GM23248 (cell line): ENCODE results near the gene SLC9A9. TPM values are rescaled to one million over a fixed set of nuclear protein-coding genes. Genes with fewer than 3 reads are reported as not detected.

Source experiments
- DNase-seq: peaks from one replicate; pipeline ENCODE4 v3.0.0-alpha.2; 2015
- H2AFZ ChIP-seq: fragments of 200-600 bp; sonication (generic); 2 replicates; pipeline ENCODE4 v1.6.1; 2016; ENCODE audit warnings: antibody characterized with exemption
- H3F3A ChIP-seq: fragments of 200-600 bp; sonication (generic); 2 replicates; pipeline ENCODE4 v1.6.1; 2016; ENCODE audit warnings: mild to moderate bottlenecking, antibody characterized with exemption, mixed run types; ENCODE audit not compliant: insufficient read depth
- H3K27ac ChIP-seq: fragments of 200-600 bp; sonication (generic); 2 replicates; pipeline ENCODE4 v1.5.1; 2016; ENCODE audit warnings: mild to moderate bottlenecking
- H3K27me3 ChIP-seq: fragments of 200-600 bp; sonication (generic); replicated peaks from 2 replicates; pipeline ENCODE4 v1.6.1; 2016; ENCODE audit warnings: mild to moderate bottlenecking; ENCODE audit not compliant: insufficient read depth
- H3K36me3 ChIP-seq: fragments of 200-600 bp; sonication (generic); 2 replicates; pipeline ENCODE4 v1.6.1; 2016; ENCODE audit warnings: low read depth, mild to moderate bottlenecking
- H3K4me1 ChIP-seq: fragments of 200-600 bp; sonication (generic); 2 replicates; pipeline ENCODE4 v1.6.1; 2016; ENCODE audit warnings: mild to moderate bottlenecking; ENCODE audit not compliant: insufficient read depth
- H3K4me2 ChIP-seq: fragments of 200-600 bp; sonication (generic); one replicate; pipeline ENCODE4 v1.6.1; 2016; ENCODE audit warnings: mild to moderate bottlenecking; ENCODE audit not compliant: unreplicated experiment
- H3K4me3 ChIP-seq: fragments of 200-600 bp; sonication (generic); 2 replicates; pipeline ENCODE4 v1.5.1; 2016; ENCODE audit warnings: mild to moderate bottlenecking
- H3K79me2 ChIP-seq: fragments of 200-600 bp; sonication (generic); 2 replicates; pipeline ENCODE4 v1.6.1; 2016; ENCODE audit warnings: mild to moderate bottlenecking; ENCODE audit not compliant: insufficient read depth
- H3K9ac ChIP-seq: fragments of 200-600 bp; sonication (generic); 2 replicates; pipeline ENCODE4 v1.6.1; 2016; ENCODE audit warnings: mild to moderate bottlenecking
- H3K9me2 ChIP-seq: fragments of 200-600 bp; sonication (generic); 2 replicates; pipeline ENCODE4 v1.6.1; 2016; ENCODE audit warnings: mixed run types, mild to moderate bottlenecking, moderate library complexity; ENCODE audit not compliant: insufficient read depth
- H3K9me3 ChIP-seq: fragments of 200-600 bp; sonication (generic); one replicate; pipeline ENCODE4 v1.6.1; 2017; ENCODE audit warnings: low read depth
- H4K20me1 ChIP-seq: fragments of 200-600 bp; sonication (generic); 2 replicates; pipeline ENCODE4 v1.6.0; 2016; ENCODE audit not compliant: insufficient read depth
- EZH2 ChIP-seq: fragments of 200-600 bp; sonication (generic); IDR thresholded peaks from 2 replicates; pipeline ENCODE4 v1.6.1; 2018; ENCODE audit warnings: antibody characterized with exemption, mild to moderate bottlenecking; ENCODE audit not compliant: insufficient read depth, poor library complexity, severe bottlenecking
- EZH2phosphoT487 ChIP-seq: fragments of 200-600 bp; sonication (generic); IDR thresholded peaks from 2 replicates; pipeline ENCODE4 v1.6.1; 2018; ENCODE audit warnings: antibody characterized with exemption, moderate library complexity, mild to moderate bottlenecking, low read depth; ENCODE audit not compliant: insufficient read depth
- WGBS, 2 experiments: methylation state at CpG; one replicate each; pipeline ENCODE4 v1.1.6; 2015 to 2017; ENCODE audit warnings: low lambda C conversion rate in 2 of 2, low coverage in 1 of 2; ENCODE audit errors: missing lambda C conversion rate in 2 of 2; 5-methylcytosine and 5-hydroxymethylcytosine counted together
- in situ Hi-C: fragments of 300-500 bp; cut with MboI; formaldehyde crosslinking; loops from 2 replicates; pipeline ENCODE4 v1.15.0; 2020
- polyA plus RNA-seq: library from polyadenylated mRNA; unstranded; fragments of >200 nt; fragmentation: Nextera tagmentation; extraction: Ambion mirVana; gene quantifications from 2 replicates; pipeline ENCODE4 v1.2.1, GENCODE V29; 2016
- total RNA-seq: library from RNA; depleted of rRNA; stranded (reverse); fragments of >200 nt; shearing (Covaris generic); gene quantifications from 2 replicates; pipeline ENCODE4 v1.2.3, GENCODE V29; 2014

The SLC9A9 gene
- total and polyA plus RNA-seq, 2 experiments from 2014 or later = 2.8 to 3.2 TPM

DNA sequence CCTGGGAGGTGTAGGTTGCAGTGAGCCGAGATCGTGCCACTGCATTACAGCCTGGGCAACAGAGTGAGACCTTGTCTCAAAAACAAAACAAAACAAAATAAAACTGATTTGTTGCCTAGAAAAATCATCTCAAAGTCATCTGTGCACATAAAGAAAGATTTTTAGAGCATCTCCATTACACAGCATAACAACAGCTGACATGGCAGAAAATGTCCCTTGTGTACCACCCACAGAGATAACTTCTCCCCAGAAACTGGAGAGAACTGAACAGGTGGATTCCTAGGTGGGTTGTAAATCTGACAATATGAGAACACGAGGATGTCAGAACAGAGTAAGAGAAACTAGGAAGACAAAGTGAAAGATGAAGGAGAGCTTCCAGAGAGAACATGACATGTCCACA is 207.5 kb downstream of the SLC9A9 start:
- Histone ChIP-seq H3K27me3 (no peaks in the 10 kb centered on the region), H3K4me3 (no peak overlapping the region), H3K9me3 (no peaks in the 10 kb centered on the region), H3F3A (no peaks in the 10 kb centered on the region), H3K36me3 (0 out of 2 replicates have a peak, but pooled peaks cover 3% of the 10 kb centered on the region), H3K4me1 (no peaks in the 10 kb centered on the region), H3K79me2 (no peaks in the 10 kb centered on the region), H3K27ac (no peak overlapping the region), H3K9ac (no peak overlapping the region), H4K20me1 (no peaks in the 10 kb centered on the region), H2AFZ (no peak overlapping the region), H3K9me2 (no peaks in the 10 kb centered on the region), H3K4me2 (no peak overlapping the region)
- in situ Hi-C loops = loop anchor here (10.0 kb wide), 1 partner anchor 516 kb away; no protein-coding TSS in a partner anchor
- no peak for DNase-seq
- 94 to 96% methylated on average over 3 of the region's 3 CpGs for WGBS, 2 experiments
- TF ChIP-seq EZH2phosphoT487 = no peak

DNA sequence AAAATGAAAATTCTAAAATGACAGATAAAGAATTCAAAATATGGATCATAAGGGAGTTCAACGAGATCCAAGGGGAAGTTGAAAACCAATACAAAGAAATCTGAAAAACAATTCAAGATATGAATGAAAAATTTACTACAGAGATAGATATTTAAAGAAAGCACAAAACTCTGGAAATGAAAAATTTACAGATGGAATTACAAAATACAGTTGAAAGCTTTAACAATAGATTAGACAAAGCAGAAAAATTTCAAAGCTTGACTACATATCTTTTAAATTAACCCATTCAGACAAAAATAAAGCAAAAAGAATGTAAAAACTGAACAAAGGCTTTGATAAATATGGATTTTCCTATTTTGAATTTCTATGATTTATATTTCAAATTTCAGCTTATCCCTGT is 211.1 kb downstream of the SLC9A9 start:
- Histone ChIP-seq H3K36me3 (0 out of 2 replicates have a peak, but pooled peaks cover 3% of the 10 kb centered on the region), H2AFZ (no peak overlapping the region), H3K9me2 (no peaks in the 10 kb centered on the region), H3K27ac (no peak overlapping the region), H3K9me3 (no peaks in the 10 kb centered on the region), H4K20me1 (no peaks in the 10 kb centered on the region), H3K9ac (no peak overlapping the region), H3F3A (no peaks in the 10 kb centered on the region), H3K4me3 (no peak overlapping the region), H3K27me3 (no peaks in the 10 kb centered on the region), H3K4me2 (no peak overlapping the region), H3K79me2 (no peaks in the 10 kb centered on the region), H3K4me1 (no peaks in the 10 kb centered on the region)
- 63 to 73% methylated on average over 1 of the region's 1 CpG for WGBS, 2 experiments
- DNase-seq = peak; percentile 6
- in situ Hi-C loops = no loop called here
- TF ChIP-seq EZH2phosphoT487 = no peak
- TF ChIP-seq EZH2 = no peak

DNA sequence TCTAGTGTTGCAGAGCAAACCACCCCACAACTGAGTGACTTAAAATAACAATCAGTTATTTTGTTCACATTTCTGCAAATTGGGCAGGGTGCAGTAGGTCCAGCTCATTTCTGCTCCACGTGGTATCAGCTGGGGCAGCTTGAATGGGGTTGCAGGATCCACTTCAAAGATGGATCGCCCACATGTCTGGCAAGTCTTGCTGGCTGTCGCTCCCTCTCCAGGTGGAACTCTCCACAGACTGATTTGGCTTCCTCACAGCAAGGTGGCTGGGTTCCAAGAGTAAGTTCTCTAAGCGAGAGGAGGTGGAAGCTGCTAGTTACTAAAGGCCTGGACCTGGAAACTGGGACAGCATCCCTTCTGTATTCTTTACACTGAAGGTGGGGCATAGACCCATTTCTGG is 213.3 kb downstream of the SLC9A9 start:
- 76% methylated on average over 4 of the region's 4 CpGs for WGBS, 2 experiments
- no peak for DNase-seq
- in situ Hi-C loops = no loop called here

DNA sequence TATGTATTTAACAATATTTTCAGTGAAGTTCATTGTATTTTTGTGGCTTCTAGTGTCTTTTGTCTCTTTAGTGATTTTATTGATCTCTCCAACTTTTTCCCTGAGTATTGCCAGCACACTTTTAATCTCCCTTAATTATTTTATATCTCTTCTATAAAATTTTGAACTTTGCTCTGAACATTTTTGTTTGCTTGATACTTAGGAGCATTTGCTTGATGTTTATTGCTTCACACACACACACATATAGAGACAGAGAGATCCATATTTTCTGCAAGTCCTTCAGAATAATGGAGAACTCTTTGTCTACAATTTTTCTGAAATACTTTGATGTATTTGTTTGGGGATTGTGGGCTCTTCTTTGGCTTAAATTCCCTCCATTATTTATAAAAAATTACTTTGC is 213.8 kb downstream of the SLC9A9 start:
- no peak for DNase-seq
- in situ Hi-C loops = no loop called here
- Histone ChIP-seq H3F3A (no peaks in the 10 kb centered on the region), H3K27me3 (no peaks in the 10 kb centered on the region), H3K4me1 (no peaks in the 10 kb centered on the region), H3K27ac (no peak overlapping the region), H3K4me2 (no peak overlapping the region), H2AFZ (no peak overlapping the region), H3K9ac (no peak overlapping the region), H3K36me3 (0 out of 2 replicates have a peak, but pooled peaks cover 3% of the 10 kb centered on the region), H3K4me3 (no peak overlapping the region), H3K79me2 (no peaks in the 10 kb centered on the region), H4K20me1 (no peaks in the 10 kb centered on the region), H3K9me3 (no peaks in the 10 kb centered on the region), H3K9me2 (no peaks in the 10 kb centered on the region)
- TF ChIP-seq EZH2phosphoT487 (no peak), EZH2 (no peak)

More for the DNA sequence above, 213.3 kb downstream of the SLC9A9 start:
- H3K4me1 ChIP-seq = no peaks in the 10 kb centered on the region
- H3K27ac ChIP-seq = no peak overlapping the region
- H3K4me3 ChIP-seq = no peak overlapping the region
- no peaks in the 10 kb centered on the region for H3K9me3 ChIP-seq
- no peak for TF ChIP-seq EZH2phosphoT487
- TF ChIP-seq EZH2 = no peak
- H3F3A ChIP-seq = no peaks in the 10 kb centered on the region
- H4K20me1 ChIP-seq = no peaks in the 10 kb centered on the region
- no peak overlapping the region for H3K9ac ChIP-seq
- H2AFZ ChIP-seq = no peak overlapping the region
- H3K27me3 ChIP-seq = no peaks in the 10 kb centered on the region
- no peak overlapping the region for H3K4me2 ChIP-seq
- H3K9me2 ChIP-seq = no peaks in the 10 kb centered on the region
- H3K79me2 ChIP-seq = no peaks in the 10 kb centered on the region
- 0 out of 2 replicates have a peak, but pooled peaks cover 3% of the 10 kb centered on the region for H3K36me3 ChIP-seq

DNA sequence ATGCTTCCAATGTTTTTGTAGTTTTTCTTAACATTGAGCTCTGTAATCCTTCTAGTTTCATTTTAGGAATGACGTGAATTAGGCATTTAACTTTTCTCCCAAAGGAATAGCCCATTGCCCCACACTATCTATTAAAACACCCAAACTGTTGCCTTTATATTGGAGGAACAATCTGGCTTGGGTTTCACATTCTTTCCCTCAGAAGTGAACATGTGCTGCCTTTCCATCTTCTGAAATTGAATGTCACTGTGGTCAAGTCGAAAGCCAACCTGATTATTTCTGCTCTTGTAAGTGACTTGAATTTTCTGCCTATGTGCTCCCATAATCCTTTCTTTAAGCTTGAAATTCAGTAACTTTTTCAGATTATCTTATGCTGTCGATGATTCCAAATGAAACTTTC is 214.5 kb downstream of the SLC9A9 start:
- no peaks in the 10 kb centered on the region for H3K9me3 ChIP-seq
- H3K79me2 ChIP-seq = no peaks in the 10 kb centered on the region
- H2AFZ ChIP-seq = no peak overlapping the region
- no peaks in the 10 kb centered on the region for H3F3A ChIP-seq
- no peaks in the 10 kb centered on the region for H4K20me1 ChIP-seq
- no peaks in the 10 kb centered on the region for H3K9me2 ChIP-seq
- H3K27ac ChIP-seq = no peak overlapping the region
- no peak overlapping the region for H3K4me3 ChIP-seq
- TF ChIP-seq EZH2phosphoT487 = no peak
- no peak for TF ChIP-seq EZH2
- no peaks in the 10 kb centered on the region for H3K4me1 ChIP-seq
- no peak overlapping the region for H3K4me2 ChIP-seq
- DNase-seq = no peak
- 95 to 97% methylated on average over 3 of the region's 3 CpGs for WGBS, 2 experiments
- no peaks in the 10 kb centered on the region for H3K27me3 ChIP-seq
- H3K36me3 ChIP-seq = 0 out of 2 replicates have a peak, but pooled peaks cover 3% of the 10 kb centered on the region
- in situ Hi-C loops = no loop called here
- no peak overlapping the region for H3K9ac ChIP-seq
